Measurements from ENCODE around the gene PGR. TPM values are rescaled to one million over a fixed set of nuclear protein-coding genes. Genes with fewer than 3 reads are reported as not detected.
"Not testable (repeated sequence)": the region's sequence is repeated elsewhere in the genome, so short reads cannot be mapped to it uniquely, and the experiment has no call there.

The PGR gene
- total and polyA plus RNA-seq, 2 donors from 2014 or later = 0.60 to 1.3 TPM

GRCh38 chr11:101022256-101022655 is 107.4 kb downstream of the PGR start:
- DNase-seq = no peak
- TF ChIP-seq CTCF (IDR thresholded peaks at IDR 0.05; ENCODE audit: borderline replicate concordance, extremely low read depth, insufficient read depth) = no peak
- no peak overlapping the region for H3K27ac ChIP-seq (ENCODE audit: low read depth in 2 of 2, low read length in 2 of 2)
- FAIRE-seq = no peak
- intact Hi-C loops (cut with DNase I) = no loop called here
- no peak overlapping the region for H3K9ac ChIP-seq (ENCODE audit: low read length in 3 of 3)
- no peaks in the 10 kb centered on the region for H3K9me3 ChIP-seq (ENCODE audit: control insufficient read depth in 2 of 3, insufficient read depth in 1 of 3, low read length in 3 of 3)
- no peak overlapping the region for H3K4me3 ChIP-seq (ENCODE audit: low read length in 3 of 3)
- H3K27me3 ChIP-seq (ENCODE audit: control insufficient read depth, insufficient read depth, low read length) = no peaks in the 10 kb centered on the region
- H3K4me1 ChIP-seq (ENCODE audit: control insufficient read depth in 2 of 3, insufficient read depth in 2 of 3, low read depth in 1 of 3, low read length in 3 of 3) = no peaks in the 10 kb centered on the region
- no peaks in the 10 kb centered on the region for H3K36me3 ChIP-seq (ENCODE audit: control insufficient read depth in 2 of 3, insufficient read depth in 3 of 3, low read length in 3 of 3)

- Histone ChIP-seq H3K27ac (ENCODE audit: low read depth in 2 of 2, low read length in 2 of 2) (no peak overlapping the region), H3K36me3 (ENCODE audit: control insufficient read depth in 2 of 3, insufficient read depth in 3 of 3, low read length in 3 of 3) (no peaks in the 10 kb centered on the region), H3K9me3 (ENCODE audit: control insufficient read depth in 2 of 3, insufficient read depth in 1 of 3, low read length in 3 of 3) (no peaks in the 10 kb centered on the region), H3K4me3 (ENCODE audit: low read length in 3 of 3) (no peak overlapping the region), H3K4me1 (ENCODE audit: control insufficient read depth in 2 of 3, insufficient read depth in 2 of 3, low read depth in 1 of 3, low read length in 3 of 3) (no peaks in the 10 kb centered on the region), H3K9ac (ENCODE audit: low read length in 3 of 3) (no peak overlapping the region), H3K27me3 (ENCODE audit: control insufficient read depth, insufficient read depth, low read length) (no peaks in the 10 kb centered on the region)
- intact Hi-C loops (cut with DNase I) = no loop called here
- no peak for FAIRE-seq
- no peak for DNase-seq
- TF ChIP-seq CTCF (IDR thresholded peaks at IDR 0.05; ENCODE audit: borderline replicate concordance, extremely low read depth, insufficient read depth) = no peak
These were observed 109.7 kb downstream of the PGR start for GRCh38 chr11:101019870-101020269.

DNA sequence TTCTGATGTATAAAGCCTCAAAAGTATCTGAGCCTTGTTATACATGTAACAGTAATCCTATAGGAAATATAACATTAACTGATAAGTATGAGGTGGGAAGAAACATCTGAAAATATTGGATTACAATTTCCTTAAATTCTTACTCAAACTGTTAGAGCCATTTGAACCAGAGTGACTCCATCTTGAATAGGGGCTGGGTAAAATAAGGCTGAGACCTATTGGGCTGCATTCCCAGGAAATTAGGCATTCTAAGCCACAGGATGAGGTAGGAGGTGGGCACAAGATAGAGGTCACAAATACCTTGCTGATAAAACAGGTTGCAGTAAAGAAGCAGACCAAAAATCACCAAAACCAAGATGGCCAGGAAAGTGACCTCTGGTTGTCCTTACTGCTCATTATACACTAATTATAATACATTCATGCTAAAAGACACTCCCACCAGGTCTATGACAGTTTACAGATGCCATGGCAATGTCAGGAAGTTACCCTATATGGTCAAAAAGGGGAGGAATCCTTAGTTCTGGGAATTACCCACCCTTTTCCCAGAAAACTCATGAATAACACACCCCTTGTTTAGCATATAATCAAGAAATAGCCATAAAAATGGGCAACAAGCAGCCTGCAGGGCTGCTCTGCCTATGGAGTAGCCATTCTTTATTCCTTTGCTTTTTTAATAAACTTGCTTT is 114.9 kb downstream of the PGR start:
- H3K9ac ChIP-seq (ENCODE audit: low read length in 3 of 3) = no peak overlapping the region
- no peaks in the 10 kb centered on the region for H3K36me3 ChIP-seq (ENCODE audit: control insufficient read depth in 2 of 3, insufficient read depth in 3 of 3, low read length in 3 of 3)
- no peaks in the 10 kb centered on the region for H3K27me3 ChIP-seq (ENCODE audit: control insufficient read depth, insufficient read depth, low read length)
- no peak overlapping the region for H3K27ac ChIP-seq (ENCODE audit: low read depth in 2 of 2, low read length in 2 of 2)
- FAIRE-seq (no peak), DNase-seq (no peak)
- no peak overlapping the region for H3K4me3 ChIP-seq (ENCODE audit: low read length in 3 of 3)
- H3K4me1 ChIP-seq (ENCODE audit: control insufficient read depth in 2 of 3, insufficient read depth in 2 of 3, low read depth in 1 of 3, low read length in 3 of 3) = no peaks in the 10 kb centered on the region
- no peaks in the 10 kb centered on the region for H3K9me3 ChIP-seq (ENCODE audit: control insufficient read depth in 2 of 3, insufficient read depth in 1 of 3, low read length in 3 of 3)
- no peak for TF ChIP-seq CTCF (IDR thresholded peaks at IDR 0.05; ENCODE audit: borderline replicate concordance, extremely low read depth, insufficient read depth)
- intact Hi-C loops (cut with DNase I) = no loop called here

DNA sequence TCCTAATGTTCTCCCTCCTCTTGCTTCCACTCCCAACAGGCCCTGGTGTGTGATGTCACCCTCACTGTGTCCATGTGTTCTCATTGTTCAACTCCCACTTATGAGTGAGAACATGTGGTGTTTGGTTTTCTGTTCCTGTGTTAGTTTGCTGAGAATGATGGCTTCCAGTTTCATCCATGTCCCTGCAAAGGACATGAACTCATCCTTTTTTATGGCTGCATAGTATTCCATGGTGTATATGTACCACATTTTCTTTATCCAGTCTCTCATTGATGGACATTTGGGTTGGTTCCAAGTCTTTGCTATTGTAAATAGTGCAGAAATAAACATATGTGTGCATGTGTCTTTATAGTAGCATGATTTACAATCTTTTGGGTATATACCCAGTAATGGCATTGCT is 115.9 kb downstream of the PGR start:
- FAIRE-seq; H3K9ac ChIP-seq (ENCODE audit: low read length in 3 of 3); H3K27ac ChIP-seq (ENCODE audit: low read depth in 2 of 2, low read length in 2 of 2); H3K36me3 ChIP-seq (ENCODE audit: control insufficient read depth in 2 of 3, insufficient read depth in 3 of 3, low read length in 3 of 3); H3K9me3 ChIP-seq (ENCODE audit: control insufficient read depth in 2 of 3, insufficient read depth in 1 of 3, low read length in 3 of 3); H3K4me3 ChIP-seq (ENCODE audit: low read length in 3 of 3); intact Hi-C loops (cut with DNase I); DNase-seq; H3K4me1 ChIP-seq (ENCODE audit: control insufficient read depth in 2 of 3, insufficient read depth in 2 of 3, low read depth in 1 of 3, low read length in 3 of 3); H3K27me3 ChIP-seq (ENCODE audit: control insufficient read depth, insufficient read depth, low read length): not testable (repeated sequence)

Data from kidney (tissue), 14 donors.